Stimulated activated CD8-positive, alpha-beta memory T cell treated with anti-CD3 and anti-CD28 coated beads, Interleukin-4, amount 100 ng/mL, for 48 hours (primary cell): ENCODE measurements around the gene RPL13A.
"Not testable (repeated sequence)": the region's sequence is repeated elsewhere in the genome, so short reads cannot be mapped to it uniquely, and the experiment has no call there.

Experiments
- DNase-seq: peaks from one replicate; pipeline ENCODE4 v3.0.0-alpha.2; 2020

Gene RPL13A

GRCh38 chr19:49487277-49488045 lies at the start of gene RPL13A:
Gene RPL13A (plus strand): TSS chr19:49487608. CDS start chr19:49487630, 22 bp downstream.
- peak; percentile 100 for DNase-seq

- DNase-seq, result no peak
These were observed 49.1 kb upstream of the RPL13A start for GRCh38 chr19:49438261-49438660.

- no peak for DNase-seq
These were observed 47.6 kb upstream of the RPL13A start for GRCh38 chr19:49439836-49440235.

- DNase-seq, result no peak
These were observed 46.8 kb upstream of the RPL13A start for GRCh38 chr19:49440439-49441209.

- peak; percentile 70 for DNase-seq
These were observed 46.0 kb upstream of the RPL13A start, which contains the start of gene SLC17A7 for GRCh38 chr19:49441210-49441959. Gene SLC17A7 (minus strand): TSS chr19:49441527. CDS start chr19:49441379, 148 bp downstream.

- no peak for DNase-seq
These were observed 45.5 kb upstream of the RPL13A start for GRCh38 chr19:49441960-49442350.

GRCh38 chr19:49442354-49442753 lies 45.1 kb upstream of the RPL13A start:
- peak; percentile 48 for DNase-seq

GRCh38 chr19:49442771-49443365 lies 44.5 kb upstream of the RPL13A start:
- peak; percentile 87 for DNase-seq

- peak; percentile 96 for DNase-seq
These were observed 43.9 kb upstream of the RPL13A start for GRCh38 chr19:49443366-49444099.

- not testable (repeated sequence) for DNase-seq
These were observed 43.2 kb upstream of the RPL13A start for GRCh38 chr19:49444100-49444700.

- no peak for DNase-seq
These were observed 41.4 kb upstream of the RPL13A start for GRCh38 chr19:49445997-49446396.

- peak; percentile 75 for DNase-seq
These were observed 39.6 kb upstream of the RPL13A start for GRCh38 chr19:49447485-49448431.

GRCh38 chr19:49448432-49448786 lies 39.0 kb upstream of the RPL13A start:
- DNase-seq, result no peak

GRCh38 chr19:49450405-49450804 lies 37.0 kb upstream of the RPL13A start:
- no peak for DNase-seq

GRCh38 chr19:49451430-49452181 lies 35.8 kb upstream of the RPL13A start, which contains the start of gene PIH1D1:
Gene PIH1D1 (minus strand): TSS chr19:49451814. CDS start chr19:49451574, 240 bp downstream.
- peak; percentile 95 for DNase-seq

GRCh38 chr19:49453013-49453756 lies 34.2 kb upstream of the RPL13A start, which contains the start of gene ALDH16A1:
Gene ALDH16A1 (plus strand): TSS chr19:49453225. CDS start chr19:49453332, 107 bp downstream.
- DNase-seq, result peak; percentile 98

- no peak for DNase-seq
These were observed 33.6 kb upstream of the RPL13A start for GRCh38 chr19:49453757-49454240.

- no peak for DNase-seq
These were observed 31.6 kb upstream of the RPL13A start for GRCh38 chr19:49455773-49456172.

GRCh38 chr19:49456326-49456725 lies 31.1 kb upstream of the RPL13A start:
- DNase-seq, result no peak
